ENCODE results near the gene PRR4. TPM values are rescaled to one million over a fixed set of nuclear protein-coding genes. Genes with fewer than 3 reads are reported as not detected.

PRR4 gene
- total RNA-seq, result 1 to 10 TPM in 1 of 2 donors, under 1 TPM in 1; 0.72 to 1.0 TPM

GRCh38 chr12:10849425-10849878 lies at the start of gene PRR4:
Gene PRR4 (minus strand): TSS chr12:10849475. CDS start chr12:10849437, 38 bp downstream.
- Histone ChIP-seq H3K36me3 (no peaks in the 10 kb centered on the region), H3K4me3 (no peak within 1 kb of the TSS), H3K9ac (ENCODE audit: low read depth in 2 of 2, low read length in 2 of 2) (no peak within 1 kb of the TSS), H3K27me3 (no peaks in the 10 kb centered on the region), H3K9me3 (no peaks in the 10 kb centered on the region), H3K4me1 (no peaks in the 10 kb centered on the region), H3K27ac (no peak within 1 kb of the TSS)
- intact Hi-C loops (cut with DNase I), result no loop called here
- no peak for DNase-seq
- TF ChIP-seq CTCF (IDR thresholded peaks at IDR 0.05), result no peak

- no peak for TF ChIP-seq CTCF (IDR thresholded peaks at IDR 0.05)
- H3K4me3 ChIP-seq, result no peak overlapping the region
- no peak overlapping the region for H3K9ac ChIP-seq (ENCODE audit: low read depth in 2 of 2, low read length in 2 of 2)
- no peaks in the 10 kb centered on the region for H3K36me3 ChIP-seq
- no peak for DNase-seq
- H3K4me1 ChIP-seq, result no peaks in the 10 kb centered on the region
- no peaks in the 10 kb centered on the region for H3K9me3 ChIP-seq
- no peak overlapping the region for H3K27ac ChIP-seq
- no peaks in the 10 kb centered on the region for H3K27me3 ChIP-seq
- intact Hi-C loops (cut with DNase I), result no loop called here
Measured at GRCh38 chr12:10896854-10897253, 47.6 kb upstream of the PRR4 start.

GRCh38 chr12:10891937-10892336 lies 42.7 kb upstream of the PRR4 start:
- no peak overlapping the region for H3K27ac ChIP-seq
- H3K9ac ChIP-seq (ENCODE audit: low read depth in 2 of 2, low read length in 2 of 2), result no peak overlapping the region
- intact Hi-C loops (cut with DNase I), result no loop called here
- no peaks in the 10 kb centered on the region for H3K4me1 ChIP-seq
- no peaks in the 10 kb centered on the region for H3K27me3 ChIP-seq
- no peak for TF ChIP-seq CTCF (IDR thresholded peaks at IDR 0.05)
- no peaks in the 10 kb centered on the region for H3K9me3 ChIP-seq
- H3K4me3 ChIP-seq, result no peak overlapping the region
- DNase-seq, result peak; percentile 62
- H3K36me3 ChIP-seq, result no peaks in the 10 kb centered on the region

GRCh38 chr12:10889226-10889625 lies 40.0 kb upstream of the PRR4 start:
- Histone ChIP-seq H3K36me3 (no peaks in the 10 kb centered on the region), H3K4me1 (no peaks in the 10 kb centered on the region), H3K4me3 (no peak overlapping the region), H3K9ac (ENCODE audit: low read depth in 2 of 2, low read length in 2 of 2) (no peak overlapping the region), H3K9me3 (no peaks in the 10 kb centered on the region), H3K27me3 (no peaks in the 10 kb centered on the region), H3K27ac (no peak overlapping the region)
- no peak for DNase-seq
- TF ChIP-seq CTCF (IDR thresholded peaks at IDR 0.05), result no peak
- intact Hi-C loops (cut with DNase I), result no loop called here

GRCh38 chr12:10884086-10884725 lies 34.9 kb upstream of the PRR4 start, which contains the start of gene PRH1:
Gene PRH1 (minus strand): TSS chr12:10884255. CDS start chr12:10884217, 38 bp downstream.
- no peaks in the 10 kb centered on the region for H3K36me3 ChIP-seq
- TF ChIP-seq CTCF (IDR thresholded peaks at IDR 0.05), result no peak
- no peak for DNase-seq
- intact Hi-C loops (cut with DNase I), result no loop called here
- no peaks in the 10 kb centered on the region for H3K4me1 ChIP-seq
- no peak within 1 kb of the TSS for H3K9ac ChIP-seq (ENCODE audit: low read depth in 2 of 2, low read length in 2 of 2)
- no peaks in the 10 kb centered on the region for H3K9me3 ChIP-seq
- no peak within 1 kb of the TSS for H3K4me3 ChIP-seq
- no peaks in the 10 kb centered on the region for H3K27me3 ChIP-seq
- H3K27ac ChIP-seq, result no peak within 1 kb of the TSS

All from colonic mucosa (tissue), 4 donors.